ENCODE data around the gene CATSPER4.

Gene CATSPER4

GRCh38 chr1:26164861-26165842, 25.2 kb upstream of the CATSPER4 start:
- no peak for DNase-seq

- no peak for DNase-seq
These were observed 23.6 kb upstream of the CATSPER4 start for GRCh38 chr1:26166719-26167281.

DNA sequence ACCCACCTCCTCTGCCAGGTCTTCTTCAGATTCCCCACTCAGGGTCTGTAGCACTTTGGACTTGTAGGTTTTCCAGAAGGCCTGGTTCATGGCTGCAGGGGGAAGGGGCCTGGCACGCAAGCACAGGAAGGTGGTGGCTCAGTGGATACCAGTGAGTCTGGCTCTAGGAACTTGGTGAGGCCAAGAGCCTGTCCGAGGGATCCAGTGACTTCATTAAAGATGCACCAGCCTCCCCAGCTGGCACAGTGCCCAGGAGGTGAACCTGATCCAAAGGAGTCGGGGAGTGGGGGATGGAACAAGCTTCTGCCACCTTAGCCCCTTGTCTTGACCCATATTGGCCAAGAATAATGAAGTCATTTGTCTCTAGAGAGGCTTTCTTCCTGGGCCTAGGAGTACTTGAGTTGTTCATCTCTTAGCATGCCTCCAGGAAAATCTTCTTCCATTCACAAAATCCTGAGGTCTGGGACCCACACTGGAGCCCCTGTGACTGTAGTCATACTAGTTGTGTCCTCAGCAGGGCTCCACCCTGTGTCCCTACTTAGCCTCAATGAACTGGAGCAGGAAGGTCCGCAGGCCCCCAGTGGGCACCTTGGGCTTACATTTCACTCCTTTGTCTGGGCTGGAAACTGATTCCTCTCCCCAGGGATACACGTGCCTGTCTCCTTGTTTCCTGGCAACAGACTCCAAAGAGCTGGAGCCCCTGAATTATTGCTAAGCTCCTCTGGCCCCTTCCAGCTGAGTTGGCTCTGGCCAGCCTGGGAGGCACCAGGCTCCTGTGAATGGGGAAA, 21.8 kb upstream of the CATSPER4 start, which contains the start of gene C1orf232:
C1orf232 (minus strand) TSS at position 554 of the 788 bp plus-strand sequence; CDS start at position 90, 464 bp downstream.
- no peak for DNase-seq

- DNase-seq, result no peak
These were observed 21.2 kb upstream of the CATSPER4 start for GRCh38 chr1:26169198-26169554.

GRCh38 chr1:26169669-26170471, 20.5 kb upstream of the CATSPER4 start, which contains the start of gene ZNF593:
Gene ZNF593 (plus strand): TSS chr1:26169908. CDS start chr1:26169984, 76 bp downstream.
- DNase-seq, result peak; percentile 83

DNA sequence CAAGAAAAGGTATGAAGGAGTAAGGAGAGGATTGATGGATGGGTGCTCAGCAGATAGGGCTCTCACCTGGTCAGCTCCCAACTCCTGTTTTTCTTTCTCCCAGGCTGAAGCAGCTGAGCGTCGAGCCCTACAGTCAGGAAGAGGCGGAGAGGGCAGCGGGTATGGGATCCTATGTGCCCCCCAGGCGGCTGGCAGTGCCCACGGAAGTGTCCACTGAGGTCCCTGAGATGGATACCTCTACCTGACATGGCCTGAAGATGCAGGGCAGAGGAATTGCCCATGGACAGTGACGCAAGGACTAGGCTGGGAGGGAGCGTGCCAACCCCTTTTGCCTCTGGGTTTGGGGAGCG, 20.0 kb upstream of the CATSPER4 start:
- DNase-seq, result no peak

DNA sequence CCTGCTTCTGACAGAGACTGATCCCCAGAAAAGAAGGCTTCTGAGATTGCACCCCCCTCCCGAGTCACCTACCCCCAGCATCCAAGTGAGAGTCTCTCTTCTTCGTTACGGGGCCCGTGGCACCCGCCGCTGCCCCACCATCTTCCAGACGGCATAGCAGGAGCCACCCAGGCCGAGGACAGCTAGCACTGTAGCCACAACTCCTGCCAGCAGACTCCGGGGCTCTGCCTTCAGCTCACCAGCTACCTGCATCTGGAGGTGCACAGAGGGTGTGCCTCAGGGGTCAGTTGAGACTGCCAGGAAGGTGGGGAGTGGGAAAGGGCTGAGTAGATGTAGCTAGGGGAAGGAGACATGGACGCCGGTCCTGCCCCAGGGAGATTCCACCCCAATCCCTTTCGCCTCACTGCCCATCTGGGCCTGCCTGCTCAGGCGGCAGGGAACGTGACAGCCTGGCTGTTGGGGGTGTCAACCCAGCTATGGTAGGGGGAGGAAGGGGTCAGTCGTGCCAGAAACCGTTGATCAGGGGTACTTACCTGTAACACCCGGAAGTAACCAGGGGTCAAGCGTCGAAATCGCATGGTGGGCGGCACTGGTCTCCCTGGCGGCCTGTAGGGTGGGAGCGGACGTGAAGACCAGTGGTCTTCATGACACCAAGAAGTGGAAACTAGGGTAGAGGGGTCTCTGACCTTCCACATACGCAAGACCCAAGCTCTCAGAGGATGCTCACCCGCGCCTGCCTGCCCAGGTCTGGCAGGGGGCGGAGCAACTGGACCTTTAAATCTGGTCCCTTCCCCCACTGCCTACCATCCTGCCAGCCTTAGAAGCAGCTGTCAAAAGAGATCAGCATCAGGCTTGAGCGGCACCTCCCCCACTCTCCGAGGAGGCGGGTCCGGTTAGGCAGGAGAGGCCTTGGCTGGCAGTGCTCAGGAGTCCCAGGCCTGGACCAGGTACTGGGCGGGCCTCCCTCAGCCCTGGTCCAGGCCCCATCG, 19.0 kb upstream of the CATSPER4 start, which contains the start of gene ZNF593OS:
ZNF593OS (minus strand) TSS at position 749 of the 989 bp plus-strand sequence; CDS start at position 578, 171 bp downstream.
- DNase-seq, result no peak

GRCh38 chr1:26175346-26175745, 15.1 kb upstream of the CATSPER4 start:
- no peak for DNase-seq

DNA sequence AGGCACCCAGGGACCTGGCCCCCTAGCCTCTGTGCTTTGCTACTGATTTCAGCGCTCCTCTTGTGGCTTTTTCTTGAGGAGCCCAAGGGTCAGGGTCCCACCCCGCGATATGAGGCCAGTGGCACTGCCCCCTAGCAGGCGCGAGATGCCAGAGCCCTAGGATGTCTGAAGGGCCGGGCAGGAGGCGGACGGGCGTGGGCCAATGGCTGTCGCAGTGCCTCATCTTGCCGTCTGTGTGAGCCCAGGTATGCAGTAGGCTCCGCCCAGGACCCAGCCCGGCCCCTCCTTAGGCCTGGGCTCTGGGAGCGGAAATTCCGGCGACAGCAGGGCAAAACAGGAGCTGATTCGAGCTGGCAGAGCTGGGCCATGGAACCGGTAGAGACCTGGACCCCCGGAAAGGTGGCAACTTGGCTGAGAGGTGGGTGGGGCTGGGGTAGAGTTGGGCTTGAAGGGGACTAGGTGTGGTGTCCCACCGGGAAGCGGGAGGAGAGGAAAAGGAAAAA, 13.2 kb upstream of the CATSPER4 start, which contains the start of gene CNKSR1:
CNKSR1 (plus strand) TSS at position 310 of the 503 bp plus-strand sequence; CDS start at position 367, 57 bp downstream.
- DNase-seq, result no peak

DNA sequence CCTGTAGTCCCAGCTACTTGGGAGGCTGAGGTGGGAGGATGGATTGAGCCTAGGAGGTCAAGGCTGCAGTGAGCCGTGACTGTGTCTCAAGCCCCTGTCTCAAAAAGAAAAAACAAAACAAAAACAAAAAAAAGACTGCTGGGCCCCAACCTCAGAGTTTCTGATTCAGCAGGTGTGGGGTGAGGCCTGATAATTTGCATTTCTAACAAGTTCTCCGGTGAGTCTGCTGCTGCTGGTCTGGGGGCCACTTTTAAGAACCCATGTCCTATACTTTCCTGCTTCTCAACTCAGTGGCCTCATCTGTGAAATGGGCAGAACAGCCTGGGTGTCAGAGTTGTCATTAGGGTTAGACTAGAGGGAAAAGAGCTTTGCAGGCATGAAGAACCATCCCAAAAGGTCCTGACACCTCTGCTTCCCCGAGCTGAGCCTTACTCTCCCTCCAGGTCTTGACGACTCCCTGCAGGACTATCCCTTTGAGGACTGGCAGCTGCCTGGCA, 10.3 kb upstream of the CATSPER4 start:
- DNase-seq, result no peak

DNA sequence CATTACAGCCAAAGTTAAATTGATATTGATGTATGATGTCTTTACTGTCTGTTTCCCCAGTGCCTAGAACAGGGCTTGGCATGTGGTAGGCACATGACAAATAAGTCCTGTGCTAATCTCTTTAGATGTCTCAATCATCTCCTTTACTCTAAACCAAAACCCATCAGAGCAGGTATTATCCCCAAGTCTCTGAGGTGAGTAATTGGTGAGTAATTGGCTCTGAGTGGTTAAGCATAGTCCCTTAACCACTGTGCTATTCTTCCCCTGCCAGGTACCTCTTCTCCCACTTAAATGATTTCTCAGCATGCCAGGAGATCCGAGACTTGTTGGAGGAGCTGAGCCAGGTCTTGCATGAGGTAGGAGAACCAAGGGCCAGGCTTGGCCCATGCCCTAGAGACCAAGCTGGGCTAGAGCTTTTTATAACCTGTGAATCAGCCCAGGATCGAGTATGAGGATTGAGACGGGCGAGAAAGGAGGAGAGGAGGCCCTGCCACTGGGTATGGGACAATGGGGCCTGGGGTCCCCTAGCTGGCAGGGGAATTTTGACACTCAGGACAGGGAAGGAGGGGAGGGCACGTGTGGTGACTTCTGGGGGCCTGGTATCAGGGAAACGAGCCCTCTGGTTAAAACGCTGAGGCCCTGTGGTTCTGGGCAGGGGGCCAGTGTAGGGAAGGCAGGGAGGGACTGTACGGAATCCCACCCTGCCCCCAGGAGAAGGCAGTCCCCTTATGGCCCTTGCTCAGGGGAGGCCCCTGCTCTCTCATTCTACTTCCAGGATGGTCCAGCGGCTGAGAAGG, 8.6 kb upstream of the CATSPER4 start:
- no peak for DNase-seq

DNA sequence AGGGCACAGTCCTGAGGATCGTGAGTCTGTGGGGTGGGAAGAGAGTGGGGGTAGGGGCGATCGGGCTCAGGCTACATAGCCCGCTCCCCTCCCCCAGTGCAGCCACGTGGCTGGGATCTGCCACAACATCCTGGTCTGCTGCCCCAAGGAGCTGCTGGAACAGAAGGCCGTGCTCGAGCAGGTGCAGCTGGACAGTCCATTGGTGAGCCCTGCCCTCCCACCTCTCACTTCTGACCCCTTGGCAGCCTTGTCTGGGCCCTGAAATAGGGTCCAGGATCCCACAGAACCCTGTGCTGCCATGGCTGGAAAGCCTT, 8.1 kb upstream of the CATSPER4 start:
- DNase-seq, result no peak

GRCh38 chr1:26184086-26184485, 6.3 kb upstream of the CATSPER4 start:
- no peak for DNase-seq

GRCh38 chr1:26184883-26185282, 5.5 kb upstream of the CATSPER4 start:
- no peak for DNase-seq

- DNase-seq, result no peak
These were observed 2.5 kb upstream of the CATSPER4 start for GRCh38 chr1:26187882-26188281.

DNA sequence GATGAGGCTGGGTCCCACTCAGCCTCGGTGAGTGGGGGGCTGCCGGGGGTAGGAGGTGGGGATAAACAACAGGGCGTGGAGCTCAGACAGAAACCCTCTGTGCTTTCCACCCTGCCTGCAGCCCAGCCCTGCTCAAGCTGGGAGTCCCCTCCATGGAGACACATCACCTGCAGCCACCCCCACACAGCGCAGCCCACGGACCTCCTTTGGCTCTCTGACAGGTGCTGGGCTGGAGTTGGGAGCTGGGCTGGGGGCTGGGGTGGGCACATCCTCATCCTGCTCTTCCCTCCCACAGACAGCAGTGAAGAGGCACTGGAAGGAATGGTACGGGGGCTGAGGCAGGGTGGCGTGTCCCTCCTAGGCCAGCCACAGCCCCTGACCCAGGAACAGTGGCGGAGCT, 1.9 kb upstream of the CATSPER4 start:
- DNase-seq, result no peak

DNA sequence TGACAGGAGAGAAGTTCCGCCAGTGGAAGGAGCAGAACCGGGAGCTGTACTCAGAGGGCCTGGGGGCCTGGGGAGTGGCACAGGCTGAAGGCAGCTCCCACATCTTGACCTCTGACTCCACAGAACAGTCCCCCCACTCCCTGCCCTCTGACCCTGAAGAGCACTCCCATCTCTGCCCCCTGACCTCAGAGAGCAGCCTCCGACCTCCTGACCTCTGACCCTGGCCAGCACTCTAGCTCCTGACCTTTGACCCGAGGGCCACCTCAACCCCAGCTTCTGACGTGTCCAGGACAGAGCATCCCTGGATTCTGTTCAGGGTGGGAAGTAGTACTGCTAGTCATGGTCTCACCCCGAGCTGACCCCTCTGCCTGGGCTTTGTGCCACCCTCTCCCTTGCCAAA, 1.1 kb upstream of the CATSPER4 start:
- DNase-seq, result no peak

DNA sequence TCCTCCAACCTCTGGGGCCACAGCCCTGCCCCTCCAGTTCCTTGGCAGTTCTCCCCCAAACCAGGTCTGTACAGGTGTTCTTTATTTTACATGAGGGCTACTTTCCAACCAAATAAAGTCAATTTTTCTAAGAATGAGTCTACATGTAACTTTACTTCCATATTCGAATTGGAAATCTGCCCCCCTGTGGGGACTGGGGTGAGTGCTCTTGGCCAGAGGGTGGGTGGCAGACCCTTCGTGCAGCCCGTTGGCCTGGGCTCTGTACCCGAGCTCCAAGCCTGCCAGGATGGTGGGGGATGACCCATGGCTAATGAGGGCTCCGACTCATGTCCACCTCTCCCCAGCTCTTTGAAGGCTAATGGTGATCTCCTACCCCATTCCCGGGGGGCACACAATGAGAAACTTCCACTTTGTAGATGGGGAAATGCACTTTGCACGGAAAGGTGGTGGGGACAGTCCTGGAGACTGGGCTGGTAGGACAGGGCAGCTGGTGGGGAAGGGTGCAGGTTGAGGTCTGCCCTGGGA, 589 bp upstream of the CATSPER4 start:
- no peak for DNase-seq

DNA sequence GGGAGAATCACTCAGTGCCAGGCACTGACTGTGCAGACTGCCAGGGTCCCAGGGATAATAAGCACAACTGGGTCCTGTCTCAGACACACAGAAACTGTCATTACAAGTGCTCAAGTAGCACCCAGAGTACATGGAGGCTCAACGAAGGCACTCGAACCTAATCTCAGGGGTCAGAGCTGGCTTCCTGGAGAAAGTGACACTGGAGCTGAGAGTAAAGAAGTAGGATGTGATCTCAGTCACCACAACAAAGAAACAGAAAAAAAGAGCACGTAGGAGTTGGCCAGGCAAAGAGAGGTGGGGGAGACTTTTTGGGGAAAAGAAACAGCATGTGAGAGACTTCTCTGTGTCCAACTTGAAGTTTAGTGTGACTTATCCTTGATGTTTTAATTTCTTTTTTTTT, 1.3 kb downstream of the CATSPER4 start:
- DNase-seq, result no peak

DNA sequence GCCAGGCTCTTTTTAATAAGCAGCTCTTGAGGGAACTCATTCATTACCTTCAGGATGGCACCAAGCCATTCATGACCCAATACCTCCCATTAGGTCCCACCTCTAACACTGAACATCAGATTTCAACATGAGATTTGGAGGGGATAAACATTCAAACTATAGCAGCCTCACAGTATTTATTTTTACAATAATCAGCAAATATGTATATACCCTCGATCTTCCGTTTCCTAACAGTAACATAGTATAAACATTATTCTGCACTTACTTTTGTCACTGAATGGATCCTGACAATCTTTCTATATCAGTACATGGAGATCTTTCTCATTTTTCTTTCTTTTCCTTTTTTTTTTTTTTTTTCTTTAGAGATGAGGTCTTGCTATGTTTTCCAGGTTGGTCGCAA, 5.4 kb downstream of the CATSPER4 start:
- DNase-seq, result no peak

All from KG1 (cell line).